CD4-positive, alpha-beta T cell (primary cell): ENCODE results near the gene SSBP2. TPM values are rescaled to one million over a fixed set of nuclear protein-coding genes. Genes with fewer than 3 reads are reported as not detected.

Experiments used
- ATAC-seq: fragments of 200-7000 bp; cut with Tn5 transposase; one replicate; pipeline ENCODE4 v1.10.0; 2022; ENCODE audit warnings: mild to moderate bottlenecking; ENCODE audit not compliant: poor library complexity
- CTCF ChIA-PET: fragments of 350-600 bp; sonication (Branson Sonifier 250); formaldehyde crosslinking; loops from one replicate; lab custom pipeline; 2021; ENCODE audit warnings: antibody characterized with exemption, inconsistent platforms; lab: Charles Lee
- POLR2A ChIA-PET: fragments of 350-600 bp; sonication (Branson Sonifier 250); formaldehyde crosslinking; loops from one replicate; lab custom pipeline; 2021; ENCODE audit warnings: antibody characterized with exemption, inconsistent platforms; lab: Charles Lee
- DNase-seq, 14 experiments: peaks; one replicate each; pipeline ENCODE4 v3.0.0-alpha.2; 2013 to 2020; ENCODE audit warnings: mixed read lengths in 2 of 14
- H3K27ac ChIP-seq, 2 donors: one replicate each; pipeline versions ENCODE4 v1.5.1 to v1.7.0; 2013; ENCODE audit warnings: low read length in 2 of 2, low read depth in 1 of 2, mild to moderate bottlenecking in 1 of 2
- H3K27me3 ChIP-seq, 2 experiments: 1 replicate in 1 of 2; 2 replicates in 1 of 2; pipeline versions ENCODE4 v1.6.1 to v1.7.0; 2013; ENCODE audit warnings: low read length in 2 of 2, control low read depth in 1 of 2, mild to moderate bottlenecking in 1 of 2, moderate library complexity in 1 of 2; ENCODE audit not compliant: insufficient read depth in 2 of 2, control insufficient read depth in 1 of 2
- H3K36me3 ChIP-seq: one replicate; pipeline ENCODE4 v1.6.1; 2013; ENCODE audit warnings: low read length, control low read depth; ENCODE audit not compliant: insufficient read depth
- H3K4me1 ChIP-seq: one replicate; pipeline ENCODE4 v1.6.1; 2013; ENCODE audit warnings: low read length, control low read depth; ENCODE audit not compliant: insufficient read depth
- H3K4me3 ChIP-seq: one replicate; pipeline ENCODE4 v1.5.1; 2013; ENCODE audit warnings: mild to moderate bottlenecking, low read length, moderate library complexity
- H3K9me3 ChIP-seq, 2 experiments: 1 replicate in 1 of 2; 2 replicates in 1 of 2; pipeline versions ENCODE4 v1.6.1 to v1.7.0; 2013; ENCODE audit warnings: low read length in 2 of 2, mild to moderate bottlenecking in 2 of 2, control low read depth in 1 of 2, moderate library complexity in 1 of 2; ENCODE audit not compliant: control insufficient read depth in 1 of 2, insufficient read depth in 1 of 2
- H3K27ac Mint-ChIP-seq: one replicate; pipeline ENCODE4 v1.8.0; 2020; ENCODE audit warnings: mixed read lengths
- H3K27me3 Mint-ChIP-seq: one replicate; pipeline ENCODE4 v1.8.0; 2021; ENCODE audit warnings: mixed read lengths
- H3K36me3 Mint-ChIP-seq: one replicate; pipeline ENCODE4 v1.8.0; 2021; ENCODE audit warnings: low read depth, mixed read lengths
- H3K4me1 Mint-ChIP-seq: one replicate; pipeline ENCODE4 v1.8.0; 2021; ENCODE audit warnings: low read depth, mixed read lengths
- H3K4me3 Mint-ChIP-seq: one replicate; pipeline ENCODE4 v1.8.0; 2020; ENCODE audit warnings: mild to moderate bottlenecking, mixed read lengths
- H3K9me3 Mint-ChIP-seq: one replicate; pipeline ENCODE4 v1.8.0; 2020; ENCODE audit warnings: mixed read lengths
- intact Hi-C, 2 experiments: fragments of 100-400 bp; cut with DNase I in 1 of 2; cut with micrococcal nuclease in 1 of 2; formaldehyde crosslinking; loops; one replicate each; pipeline versions ENCODE4 v1.15.1 to v1.9.0; 2023 to 2025; cut with DNase I, micrococcal nuclease
- total RNA-seq, 174 experiments: library from RNA in 2 of 174; stranded (reverse) in 2 of 174; gene quantifications; one replicate each; pipeline ENCODE4 v1.2.3 and lab custom pipeline; 2021 to 2026
- TF ChIP-seq, protein P1 (sequence below): fragments of 200-600 bp; IDR thresholded peaks from one replicate; pipeline ENCODE4 v1.8.0; 2022; ENCODE audit warnings: antibody characterized with exemption, mild to moderate bottlenecking

The SSBP2 gene
- total RNA-seq, 2 experiments from 2014 or later: 33.5 to 36.3 TPM

DNA sequence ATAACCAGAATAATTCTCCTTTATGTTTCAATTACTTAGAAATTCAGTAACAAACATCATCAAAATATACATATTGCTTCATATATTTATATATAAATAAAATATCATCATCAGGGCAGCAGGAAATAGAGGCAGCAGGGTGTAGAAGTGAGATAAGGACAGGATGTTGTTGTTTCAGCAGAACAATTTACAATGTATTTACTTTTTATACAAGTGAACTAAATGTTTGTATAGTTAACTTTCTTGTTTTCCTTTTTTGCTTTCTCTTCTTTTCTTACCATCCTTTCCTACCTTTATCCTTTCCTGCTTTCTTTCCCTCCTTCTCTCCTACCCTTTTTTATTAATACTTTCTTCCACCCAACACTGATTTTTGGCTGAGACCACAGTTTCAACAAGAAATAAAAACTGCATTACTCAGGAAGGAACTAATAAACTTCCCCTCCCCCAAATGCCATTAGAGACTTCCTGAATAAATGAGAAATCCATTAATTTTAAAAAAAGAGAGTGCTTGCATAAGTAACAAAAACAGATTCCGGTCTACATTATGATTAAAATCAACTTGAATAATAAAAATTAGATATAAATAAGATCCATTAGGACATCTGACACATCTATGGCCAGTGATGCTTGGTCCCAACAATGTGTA is 197.2 kb downstream of the SSBP2 start:
- H3K4me3 Mint-ChIP-seq: no peak overlapping the region
- TF ChIP-seq, protein P1, sequence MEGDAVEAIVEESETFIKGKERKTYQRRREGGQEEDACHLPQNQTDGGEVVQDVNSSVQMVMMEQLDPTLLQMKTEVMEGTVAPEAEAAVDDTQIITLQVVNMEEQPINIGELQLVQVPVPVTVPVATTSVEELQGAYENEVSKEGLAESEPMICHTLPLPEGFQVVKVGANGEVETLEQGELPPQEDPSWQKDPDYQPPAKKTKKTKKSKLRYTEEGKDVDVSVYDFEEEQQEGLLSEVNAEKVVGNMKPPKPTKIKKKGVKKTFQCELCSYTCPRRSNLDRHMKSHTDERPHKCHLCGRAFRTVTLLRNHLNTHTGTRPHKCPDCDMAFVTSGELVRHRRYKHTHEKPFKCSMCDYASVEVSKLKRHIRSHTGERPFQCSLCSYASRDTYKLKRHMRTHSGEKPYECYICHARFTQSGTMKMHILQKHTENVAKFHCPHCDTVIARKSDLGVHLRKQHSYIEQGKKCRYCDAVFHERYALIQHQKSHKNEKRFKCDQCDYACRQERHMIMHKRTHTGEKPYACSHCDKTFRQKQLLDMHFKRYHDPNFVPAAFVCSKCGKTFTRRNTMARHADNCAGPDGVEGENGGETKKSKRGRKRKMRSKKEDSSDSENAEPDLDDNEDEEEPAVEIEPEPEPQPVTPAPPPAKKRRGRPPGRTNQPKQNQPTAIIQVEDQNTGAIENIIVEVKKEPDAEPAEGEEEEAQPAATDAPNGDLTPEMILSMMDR: no peak
- H3K27ac Mint-ChIP-seq: peak overlapping the region; percentile 19
- no peaks in the 10 kb centered on the region for H3K27me3 ChIP-seq
- H3K36me3 Mint-ChIP-seq: peaks cover 28% of the 10 kb centered on the region
- POLR2A ChIA-PET: no interaction called here
- no peaks in the 10 kb centered on the region for H3K27me3 Mint-ChIP-seq
- intact Hi-C loops: no loop called here
- no peak overlapping the region for H3K4me3 ChIP-seq
- DNase-seq (no peak), ATAC-seq (no peak)
- no peaks in the 10 kb centered on the region for H3K4me1 ChIP-seq
- H3K9me3 ChIP-seq: no peaks in the 10 kb centered on the region
- H3K27ac ChIP-seq: no peak overlapping the region
- peaks cover 2% of the 10 kb centered on the region for H3K36me3 ChIP-seq
- CTCF ChIA-PET: no interaction called here
- H3K9me3 Mint-ChIP-seq: no peaks in the 10 kb centered on the region
- peaks cover 32% of the 10 kb centered on the region for H3K4me1 Mint-ChIP-seq

DNA sequence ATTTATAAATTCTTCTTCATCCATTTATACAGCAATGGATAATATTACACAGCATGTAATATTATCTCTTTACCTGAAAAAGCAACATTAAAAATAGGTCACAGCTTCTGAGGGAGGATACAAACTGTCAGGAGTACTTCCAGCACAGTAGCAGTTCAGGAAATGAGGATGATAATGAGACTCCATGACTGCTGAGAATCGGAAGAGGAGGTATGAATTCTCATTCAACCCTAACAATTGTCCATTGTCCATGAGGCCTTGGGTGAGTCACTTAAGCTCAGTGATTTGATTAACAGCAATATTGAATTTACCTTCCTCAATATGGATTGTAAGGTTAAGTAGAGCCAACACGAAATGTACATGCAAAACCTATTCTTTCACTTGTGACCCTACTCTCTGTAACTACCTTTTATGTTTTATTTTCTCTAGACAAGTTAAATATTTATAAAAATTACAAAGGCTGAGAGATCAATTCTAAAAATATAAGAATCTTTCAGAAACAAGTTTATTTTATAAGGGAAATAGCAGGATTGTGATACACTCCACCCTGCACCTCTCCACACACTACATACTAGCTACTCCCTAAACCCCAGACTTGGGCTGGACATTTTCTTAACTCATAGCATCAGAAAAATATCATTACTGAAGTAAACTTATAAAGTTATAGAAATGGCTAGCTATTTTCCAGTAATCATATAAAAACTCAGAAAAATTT is 197.9 kb downstream of the SSBP2 start:
- TF ChIP-seq, protein P1: no peak
- ATAC-seq (no peak), DNase-seq (no peak)
- Histone ChIP-seq H3K36me3 (peaks cover 2% of the 10 kb centered on the region), H3K9me3 (no peaks in the 10 kb centered on the region), H3K27me3 (no peaks in the 10 kb centered on the region), H3K4me3 (no peak overlapping the region), H3K27ac (no peak overlapping the region), H3K4me1 (no peaks in the 10 kb centered on the region)
- ChIA-PET CTCF (no interaction called here), POLR2A (no interaction called here)
- Mint-ChIP-seq H3K9me3 (no peaks in the 10 kb centered on the region), H3K4me1 (peaks cover 25% of the 10 kb centered on the region), H3K27ac (peak overlapping the region; percentile 19), H3K27me3 (no peaks in the 10 kb centered on the region), H3K4me3 (no peak overlapping the region), H3K36me3 (peaks cover 28% of the 10 kb centered on the region)
- intact Hi-C loops: no loop called here

- peaks cover 15% of the 10 kb centered on the region for H3K4me1 Mint-ChIP-seq
- CTCF ChIA-PET: no interaction called here
- POLR2A ChIA-PET: no interaction called here
These were observed 201.8 kb downstream of the SSBP2 start for GRCh38 chr5:81549123-81549522.

More at GRCh38 chr5:81549123-81549522, 201.8 kb downstream of the SSBP2 start:
- Mint-ChIP-seq H3K4me3 (no peak overlapping the region), H3K27me3 (no peaks in the 10 kb centered on the region), H3K27ac (no peak overlapping the region), H3K9me3 (no peaks in the 10 kb centered on the region), H3K36me3 (peaks cover 42% of the 10 kb centered on the region)
- H3K27me3 ChIP-seq: no peaks in the 10 kb centered on the region
- peaks cover 2% of the 10 kb centered on the region for H3K36me3 ChIP-seq
- no peak overlapping the region for H3K4me3 ChIP-seq
- ATAC-seq: no peak
- no peaks in the 10 kb centered on the region for H3K9me3 ChIP-seq
- DNase-seq: no peak
- no peak overlapping the region for H3K27ac ChIP-seq
- H3K4me1 ChIP-seq: no peaks in the 10 kb centered on the region
- intact Hi-C loops: no loop called here
- TF ChIP-seq, protein P1: no peak
